ENCODE data around the gene BIN2.
A peak's percentile ranks its signal among the peaks of the same experiment; 100 is the strongest.
"Not testable (repeated sequence)": the region's sequence is repeated elsewhere in the genome, so short reads cannot be mapped to it uniquely, and the experiment has no call there.

Gene BIN2

GRCh38 chr12:51307655-51308593 lies 16.1 kb downstream of the BIN2 start:
- DNase-seq: no peak

GRCh38 chr12:51306507-51306906 lies 17.5 kb downstream of the BIN2 start:
- no peak for DNase-seq

GRCh38 chr12:51300768-51301167 lies 23.2 kb downstream of the BIN2 start:
- not testable (repeated sequence) for DNase-seq

- DNase-seq: no peak
Observed at GRCh38 chr12:51295651-51296050, 28.3 kb downstream of the BIN2 start.

- not testable (repeated sequence) for DNase-seq
Observed at GRCh38 chr12:51294097-51294496, 29.9 kb downstream of the BIN2 start.

- DNase-seq: no peak
Observed at GRCh38 chr12:51293696-51294095, 30.3 kb downstream of the BIN2 start.

GRCh38 chr12:51291603-51292513 lies 32.1 kb downstream of the BIN2 start:
- DNase-seq: not testable (repeated sequence)

GRCh38 chr12:51285843-51286242 lies 38.1 kb downstream of the BIN2 start:
- DNase-seq: no peak

- no peak for DNase-seq
Observed at GRCh38 chr12:51281202-51281924, 42.6 kb downstream of the BIN2 start.

GRCh38 chr12:51275088-51275487 lies 48.9 kb downstream of the BIN2 start:
- no peak for DNase-seq

- not testable (repeated sequence) for DNase-seq
Observed at GRCh38 chr12:51272810-51273209, 51.2 kb downstream of the BIN2 start.

GRCh38 chr12:51270951-51271518 lies 52.9 kb downstream of the BIN2 start:
- no peak for DNase-seq

- peak; percentile 66 for DNase-seq
Observed at GRCh38 chr12:51270067-51270950, 53.7 kb downstream of the BIN2 start, which contains the start of gene SMAGP. Gene SMAGP, minus strand, starts transcription at chr12:51270415. Its CDS starts 1,137 bp downstream, at chr12:51269278.

GRCh38 chr12:51269174-51270066 lies 54.6 kb downstream of the BIN2 start:
- DNase-seq: peak; percentile 24

GRCh38 chr12:51265024-51265423 lies 59.0 kb downstream of the BIN2 start:
- DNase-seq: no peak

GRCh38 chr12:51264297-51264696 lies 59.7 kb downstream of the BIN2 start:
- no peak for DNase-seq

GRCh38 chr12:51263341-51263740 lies 60.6 kb downstream of the BIN2 start:
- DNase-seq: no peak

- DNase-seq: no peak
Observed at GRCh38 chr12:51262758-51263177, 61.2 kb downstream of the BIN2 start.

GRCh38 chr12:51259600-51259999 lies 64.4 kb downstream of the BIN2 start:
- DNase-seq: not testable (repeated sequence)

GRCh38 chr12:51254536-51254935 lies 69.4 kb downstream of the BIN2 start:
- no peak for DNase-seq
